Spinal cord (tissue), 10 donors: ENCODE data around the gene PCDHB7. TPM values are rescaled to one million over a fixed set of nuclear protein-coding genes. Genes with fewer than 3 reads are reported as not detected.
"Not testable (repeated sequence)": the region's sequence is repeated elsewhere in the genome, so short reads cannot be mapped to it uniquely, and the experiment has no call there.

Experiments used
- DNase-seq, 6 donors: peaks; one replicate each; pipeline versions ENCODE4 v3.0.0 to v3.0.0-alpha.2; 2013 to 2015; ENCODE audit warnings: low spot score in 6 of 6, low read depth in 4 of 6
- H3K27ac ChIP-seq: one replicate; pipeline ENCODE4 v1.5.1; 2013; ENCODE audit warnings: low read depth, low read length, control low read depth
- H3K27me3 ChIP-seq: one replicate; pipeline ENCODE4 v1.6.1; 2013; ENCODE audit warnings: low read length; ENCODE audit not compliant: control insufficient read depth, insufficient read depth
- H3K36me3 ChIP-seq: one replicate; pipeline ENCODE4 v1.6.1; 2013; ENCODE audit warnings: low read length; ENCODE audit not compliant: control insufficient read depth, insufficient read depth
- H3K4me1 ChIP-seq: one replicate; pipeline ENCODE4 v1.6.1; 2013; ENCODE audit warnings: low read length; ENCODE audit not compliant: control insufficient read depth, insufficient read depth
- H3K4me3 ChIP-seq: one replicate; pipeline ENCODE4 v1.5.1; 2013; ENCODE audit warnings: low read depth, low read length, control low read depth
- H3K9me3 ChIP-seq: one replicate; pipeline ENCODE4 v1.6.1; 2013; ENCODE audit warnings: low read length; ENCODE audit not compliant: control insufficient read depth, insufficient read depth
- WGBS: methylation state at CpG from one replicate; pipeline ENCODE4 v1.1.5; 2013; ENCODE audit warnings: missing lambda C conversion rate; ENCODE audit not compliant: insufficient coverage; 5-methylcytosine and 5-hydroxymethylcytosine counted together
- polyA plus RNA-seq, 2 donors: library from polyadenylated mRNA; unstranded; fragments of 120-200 nt; gene quantifications; one replicate each; pipeline ENCODE4 v1.2.1, GENCODE V29; 2013; ENCODE audit not compliant: insufficient read length in 2 of 2
- total RNA-seq, 2 donors: library from RNA; depleted of rRNA in 1 of 2; stranded (reverse); fragments of 120-200 nt in 1 of 2; fragments of >200 nt in 1 of 2; gene quantifications; one replicate each; pipeline versions ENCODE4 v1.2.3 to v1.2.4, GENCODE V29; 2013 to 2014
- donor health status: healthy.

PCDHB7 gene
- total and polyA plus RNA-seq, 4 donors = 4.6 to 5.5 (median 5.2) TPM

- peaks cover 11% of the 10 kb centered on the region for H3K9me3 ChIP-seq
- 29% methylated on average over 11 of the region's 13 CpGs for WGBS
- H3K27me3 ChIP-seq = no peaks in the 10 kb centered on the region
- no peak for DNase-seq
- H3K4me1 ChIP-seq = no peaks in the 10 kb centered on the region
- H3K27ac ChIP-seq = no peak overlapping the region
- no peak overlapping the region for H3K4me3 ChIP-seq
- no peaks in the 10 kb centered on the region for H3K36me3 ChIP-seq
These were observed 21.5 kb upstream of the PCDHB7 start for GRCh38 chr5:141150993-141151325.

DNA sequence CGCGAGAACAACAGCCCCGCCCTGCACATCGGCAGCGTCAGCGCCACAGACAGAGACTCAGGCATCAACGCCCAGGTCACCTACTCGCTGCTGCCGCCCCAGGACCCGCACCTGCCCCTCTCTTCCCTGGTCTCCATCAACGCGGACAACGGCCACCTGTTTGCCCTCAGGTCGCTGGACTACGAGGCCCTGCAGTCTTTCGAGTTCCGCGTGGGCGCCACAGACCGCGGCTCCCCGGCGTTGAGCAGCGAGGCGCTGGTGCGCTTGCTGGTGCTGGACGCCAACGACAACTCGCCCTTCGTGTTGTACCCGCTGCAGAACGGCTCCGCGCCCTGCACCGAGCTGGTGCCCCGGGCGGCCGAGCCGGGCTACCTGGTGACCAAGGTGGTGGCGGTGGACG, 20.8 kb upstream of the PCDHB7 start:
- H3K27me3 ChIP-seq, H3K27ac ChIP-seq, H3K4me1 ChIP-seq, DNase-seq, H3K36me3 ChIP-seq, H3K4me3 ChIP-seq: not testable (repeated sequence)
- WGBS = 25% methylated on average over 28 of the region's 41 CpGs
- peaks cover 11% of the 10 kb centered on the region for H3K9me3 ChIP-seq

DNA sequence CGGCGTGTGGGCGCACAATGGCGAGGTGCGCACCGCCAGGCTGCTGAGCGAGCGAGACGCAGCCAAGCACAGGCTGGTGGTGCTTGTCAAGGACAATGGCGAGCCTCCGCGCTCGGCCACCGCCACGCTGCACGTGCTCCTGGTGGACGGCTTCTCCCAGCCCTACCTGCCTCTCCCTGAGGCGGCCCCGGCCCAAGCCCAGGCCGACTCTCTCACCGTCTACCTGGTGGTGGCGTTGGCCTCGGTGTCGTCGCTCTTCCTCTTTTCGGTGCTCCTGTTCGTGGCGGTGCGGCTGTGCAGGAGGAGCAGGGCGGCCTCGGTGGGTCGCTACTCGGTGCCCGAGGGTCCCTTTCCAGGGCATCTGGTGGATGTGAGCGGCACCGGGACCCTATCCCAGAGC, 20.3 kb upstream of the PCDHB7 start:
- not testable (repeated sequence) for DNase-seq, H3K36me3 ChIP-seq, H3K27me3 ChIP-seq, H3K4me3 ChIP-seq, H3K27ac ChIP-seq, H3K4me1 ChIP-seq
- H3K9me3 ChIP-seq = peaks cover 11% of the 10 kb centered on the region
- 19% methylated on average over 20 of the region's 36 CpGs for WGBS

DNA sequence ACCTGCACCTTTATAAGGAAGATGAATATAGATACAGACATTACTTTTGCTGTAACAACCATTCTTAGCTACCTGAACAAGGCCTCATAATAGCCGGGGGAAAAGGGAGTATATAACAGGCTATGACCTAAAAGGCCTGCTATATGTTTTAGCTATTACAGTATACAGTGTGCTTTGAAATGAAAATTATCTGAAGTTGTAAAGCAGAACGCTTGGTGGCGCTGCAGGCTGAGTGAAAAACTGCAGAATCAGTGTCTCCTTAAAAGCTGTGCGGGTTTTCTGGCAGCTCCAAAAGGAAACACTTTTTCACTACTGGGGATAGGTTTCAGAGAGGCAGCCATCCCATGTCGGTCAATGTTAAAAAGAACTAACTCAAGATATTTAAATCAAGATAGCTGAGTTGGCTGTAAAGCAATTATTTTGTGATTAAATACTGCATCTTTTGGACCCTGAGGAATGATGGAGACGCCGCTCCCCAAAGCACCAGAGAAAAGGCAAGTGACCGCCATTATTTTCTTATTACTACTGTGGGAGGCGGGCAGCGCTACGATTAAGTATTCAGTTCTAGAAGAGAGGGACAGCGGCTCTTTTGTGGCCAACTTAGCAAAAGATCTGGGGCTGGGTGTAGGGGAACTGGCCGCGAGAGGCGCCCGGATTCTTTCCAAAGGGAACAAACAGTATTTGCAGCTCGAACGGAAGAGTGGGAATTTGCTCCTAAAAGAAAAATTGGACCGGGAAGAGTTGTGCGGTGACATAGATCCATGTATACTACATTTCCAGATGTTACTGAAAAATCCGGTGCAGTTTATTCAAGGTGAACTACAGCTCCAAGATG, 16.7 kb upstream of the PCDHB7 start:
- no peaks in the 10 kb centered on the region for H3K4me1 ChIP-seq
- H3K4me3 ChIP-seq = no peak overlapping the region
- no peaks in the 10 kb centered on the region for H3K27me3 ChIP-seq
- DNase-seq = no peak
- H3K27ac ChIP-seq = no peak overlapping the region
- H3K9me3 ChIP-seq = peaks cover 6% of the 10 kb centered on the region
- no peaks in the 10 kb centered on the region for H3K36me3 ChIP-seq
- WGBS = 23% methylated on average over 13 of the region's 21 CpGs

DNA sequence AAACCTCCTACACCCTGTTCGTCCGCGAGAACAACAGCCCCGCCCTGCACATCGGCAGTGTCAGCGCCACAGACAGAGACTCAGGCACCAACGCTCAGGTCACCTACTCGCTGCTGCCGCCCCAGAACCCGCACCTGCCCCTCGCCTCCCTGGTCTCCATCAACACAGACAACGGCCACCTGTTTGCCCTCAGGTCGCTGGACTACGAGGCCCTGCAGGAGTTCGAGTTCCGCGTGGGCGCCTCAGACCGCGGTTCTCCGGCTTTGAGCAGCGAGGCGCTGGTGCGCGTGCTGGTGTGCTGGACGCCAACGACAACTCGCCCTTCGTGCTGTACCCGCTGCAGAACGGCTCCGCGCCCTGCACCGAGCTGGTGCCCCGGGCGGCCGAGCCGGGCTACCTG, 15.1 kb upstream of the PCDHB7 start:
- not testable (repeated sequence) for H3K36me3 ChIP-seq, H3K27ac ChIP-seq, H3K27me3 ChIP-seq, H3K4me3 ChIP-seq, DNase-seq, H3K4me1 ChIP-seq, H3K9me3 ChIP-seq
- 34% methylated on average over 25 of the region's 38 CpGs for whole genome bisulfite sequencing

DNA sequence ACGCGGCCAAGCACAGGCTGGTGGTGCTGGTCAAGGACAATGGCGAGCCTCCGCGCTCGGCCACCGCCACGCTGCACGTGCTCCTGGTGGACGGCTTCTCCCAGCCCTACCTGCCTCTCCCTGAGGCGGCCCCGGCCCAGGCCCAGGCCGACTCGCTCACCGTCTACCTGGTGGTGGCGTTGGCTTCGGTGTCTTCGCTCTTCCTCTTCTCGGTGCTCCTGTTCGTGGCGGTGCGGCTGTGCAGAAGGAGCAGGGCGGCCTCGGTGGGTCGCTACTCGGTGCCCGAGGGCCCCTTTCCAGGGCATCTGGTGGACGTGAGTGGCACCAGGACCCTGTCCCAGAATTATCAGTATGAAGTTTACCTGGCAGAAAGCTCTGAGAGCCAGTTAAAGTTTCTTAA, 14.5 kb upstream of the PCDHB7 start:
- H3K27me3 ChIP-seq, H3K9me3 ChIP-seq, H3K27ac ChIP-seq, H3K36me3 ChIP-seq, DNase-seq, H3K4me1 ChIP-seq, H3K4me3 ChIP-seq: not testable (repeated sequence)
- 22% methylated on average over 17 of the region's 28 CpGs for WGBS

DNA sequence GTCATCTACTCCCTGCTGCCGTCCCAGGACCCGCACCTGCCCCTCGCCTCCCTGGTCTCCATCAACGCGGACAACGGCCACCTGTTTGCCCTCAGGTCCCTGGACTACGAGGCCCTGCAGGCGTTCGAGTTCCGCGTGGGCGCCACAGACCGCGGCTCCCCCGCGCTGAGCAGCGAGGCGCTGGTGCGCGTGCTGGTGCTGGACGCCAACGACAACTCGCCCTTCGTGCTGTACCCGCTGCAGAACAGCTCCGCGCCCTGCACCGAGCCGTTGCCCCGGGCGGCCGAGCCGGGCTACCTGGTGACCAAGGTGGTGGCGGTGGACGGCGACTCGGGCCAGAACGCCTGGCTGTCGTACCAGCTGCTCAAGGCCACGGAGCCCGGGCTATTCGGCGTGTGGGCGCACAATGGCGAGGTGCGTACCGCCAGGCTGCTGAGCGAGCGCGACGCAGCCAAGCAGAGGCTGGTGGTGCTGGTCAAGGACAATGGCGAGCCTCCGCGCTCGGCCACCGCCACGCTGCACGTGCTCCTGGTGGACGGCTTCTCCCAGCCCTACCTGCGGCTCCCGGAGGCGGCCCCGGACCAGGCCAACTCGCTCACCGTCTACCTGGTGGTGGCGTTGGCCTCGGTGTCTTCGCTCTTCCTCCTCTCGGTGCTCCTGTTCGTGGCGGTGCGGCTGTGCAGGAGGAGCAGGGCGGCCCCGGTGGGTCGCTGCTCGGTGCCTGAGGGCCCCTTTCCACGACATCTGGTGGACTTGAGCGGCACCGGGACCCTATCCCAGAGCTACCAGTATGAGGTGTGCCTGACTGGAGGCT, 2.1 kb downstream of the PCDHB7 start:
- not testable (repeated sequence) for H3K9me3 ChIP-seq, DNase-seq, H3K27ac ChIP-seq, H3K4me1 ChIP-seq, H3K27me3 ChIP-seq, H3K36me3 ChIP-seq, H3K4me3 ChIP-seq
- WGBS = 31% methylated on average over 55 of the region's 79 CpGs

GRCh38 chr5:141175933-141176332, 3.5 kb downstream of the PCDHB7 start:
- H3K9me3 ChIP-seq = no peaks in the 10 kb centered on the region
- no peaks in the 10 kb centered on the region for H3K36me3 ChIP-seq
- peaks cover 2% of the 10 kb centered on the region for H3K27me3 ChIP-seq
- no peaks in the 10 kb centered on the region for H3K4me1 ChIP-seq
- no CpG with 5 or more reads among the region's 1 CpG for WGBS
- H3K27ac ChIP-seq = no peak overlapping the region
- H3K4me3 ChIP-seq = no peak overlapping the region
- DNase-seq = no peak

DNA sequence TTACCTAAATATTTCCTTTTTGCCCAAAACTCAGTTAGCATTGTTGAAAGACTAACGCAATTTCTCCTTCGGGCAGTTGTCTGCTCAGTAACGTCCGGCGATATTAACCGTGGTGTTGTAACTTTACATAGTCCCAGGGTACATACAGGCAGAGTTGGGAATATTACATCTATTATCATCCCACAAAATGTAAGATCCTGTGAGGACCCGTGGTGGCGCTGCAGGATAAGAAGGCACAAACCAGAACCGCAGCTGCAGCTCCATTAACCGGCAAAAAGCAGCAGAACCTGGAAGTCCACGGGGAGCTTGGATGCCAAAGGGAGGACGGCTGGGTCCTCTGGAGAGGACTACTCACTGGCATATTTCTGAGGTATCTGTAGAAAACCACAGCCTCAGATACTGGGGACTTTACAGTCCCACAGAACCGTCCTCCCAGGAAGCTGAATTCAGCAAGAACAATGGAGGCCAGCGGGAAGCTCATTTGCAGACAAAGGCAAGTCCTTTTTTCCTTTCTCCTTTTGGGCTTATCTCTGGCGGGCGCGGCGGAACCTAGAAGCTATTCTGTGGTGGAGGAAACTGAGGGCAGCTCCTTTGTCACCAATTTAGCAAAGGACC, 5.2 kb downstream of the PCDHB7 start, which contains the start of gene PCDHB8:
Gene PCDHB8 (plus strand): TSS at position 214 of the 615 bp plus-strand sequence. CDS start 245 bp downstream, at position 459.
- not testable (repeated sequence) for H3K4me3 ChIP-seq, H3K27ac ChIP-seq, H3K27me3 ChIP-seq, H3K9me3 ChIP-seq, H3K4me1 ChIP-seq, H3K36me3 ChIP-seq, DNase-seq
- no CpG with 5 or more reads among the region's 18 CpGs for WGBS
